Spleen (tissue), 11 donors: ENCODE data around the gene ING2. TPM values are rescaled to one million over a fixed set of nuclear protein-coding genes. Genes with fewer than 3 reads are reported as not detected.
A peak's percentile ranks its signal among the peaks of the same experiment; 100 is the strongest.

Experiments
- DNase-seq: peaks from one replicate; pipeline ENCODE4 v3.0.0-alpha.2; 2020
- H3K27ac ChIP-seq, 8 donors: fragments of 200-600 bp; sonication (generic) in 7 of 8; 1 replicate in 4 of 8; 2 replicates in 4 of 8; pipeline versions ENCODE4 v1.5.0 to v1.8.0; 2016 to 2021; ENCODE audit warnings: inconsistent platforms in 4 of 8, mild to moderate bottlenecking in 4 of 8, moderate library complexity in 1 of 8
- H3K27me3 ChIP-seq, 7 donors: fragments of 200-600 bp; sonication (generic) in 6 of 7; replicated peaks in 1 of 7; 1 replicate in 4 of 7; 2 replicates in 3 of 7; pipeline versions ENCODE4 v1.5.0 to v1.8.0; 2016 to 2021; ENCODE audit warnings: inconsistent platforms in 3 of 7, mild to moderate bottlenecking in 1 of 7
- H3K36me3 ChIP-seq, 6 donors: fragments of 200-600 bp; sonication (generic) in 5 of 6; 1 replicate in 4 of 6; 2 replicates in 2 of 6; pipeline versions ENCODE4 v1.5.0 to v1.8.0; 2016 to 2021; ENCODE audit warnings: inconsistent platforms in 2 of 6
- H3K4me1 ChIP-seq, 6 donors: fragments of 200-600 bp; sonication (generic) in 5 of 6; 1 replicate in 3 of 6; 2 replicates in 3 of 6; pipeline versions ENCODE4 v1.5.0 to v1.8.0; 2016 to 2021; ENCODE audit warnings: inconsistent platforms in 3 of 6
- H3K4me3 ChIP-seq, 8 donors: fragments of 200-600 bp; sonication (generic) in 7 of 8; 1 replicate in 4 of 8; 2 replicates in 4 of 8; pipeline versions ENCODE4 v1.5.0 to v1.8.0; 2016 to 2021; ENCODE audit warnings: inconsistent platforms in 4 of 8, mild to moderate bottlenecking in 4 of 8, moderate library complexity in 2 of 8
- H3K9me3 ChIP-seq, 8 donors: fragments of 200-600 bp; sonication (generic) in 7 of 8; 1 replicate in 4 of 8; 2 replicates in 4 of 8; pipeline versions ENCODE4 v1.5.0 to v1.8.0; 2016 to 2021; ENCODE audit warnings: inconsistent platforms in 4 of 8
- POLR2A ChIP-seq, 3 donors: fragments of 450-650 bp; IDR thresholded peaks; one replicate each; pipeline ENCODE4 v1.5.1; 2017; ENCODE audit warnings: antibody characterized with exemption in 3 of 3, mild to moderate bottlenecking in 1 of 3
- POLR2AphosphoS5 ChIP-seq, 3 donors: sonication (generic); formaldehyde crosslinking; IDR thresholded peaks; one replicate each; pipeline ENCODE4 v1.5.1; 2017; ENCODE audit warnings: antibody characterized with exemption in 3 of 3
- WGBS, 5 donors: extraction: QIAGEN DNeasy Blood & Tissue Kit in 3 of 5; methylation state at CpG; one replicate each; pipeline versions ENCODE4 v1.1.5 to v1.1.7; 2013 to 2018; 5-methylcytosine and 5-hydroxymethylcytosine counted together
- intact Hi-C: fragments of 100-400 bp; cut with DNase I; formaldehyde crosslinking; loops from one replicate; pipeline ENCODE4 v1.15.0; 2023; ENCODE audit warnings: low total_unique reads
- polyA plus RNA-seq, 3 donors: library from polyadenylated mRNA; stranded (reverse); fragments of 200-250 nt; gene quantifications; one replicate each; pipeline ENCODE4 v1.2.1, GENCODE V29; 2013
- total RNA-seq, 7 donors: library from RNA; depleted of rRNA in 3 of 7; stranded (reverse); fragments of >200 nt in 3 of 7; fragmentation: NEBNext Ultra II Directional in 4 of 7; extraction: Animal tissue kit (Norgen Biotek cat#: 25700) in 4 of 7; gene quantifications; one replicate each; pipeline versions ENCODE4 v1.1.0 to v1.2.1, GENCODE V29; 2016 to 2021
- TF ChIP-seq, protein P1 (sequence below), 11 experiments: fragments of 200-600 bp in 7 of 11; fragments of 450-650 bp in 4 of 11; sonication (generic) in 4 of 11; IDR thresholded peaks in 8 of 11; conservative IDR thresholded peaks in 3 of 11; 1 replicate in 7 of 11; 2 replicates in 4 of 11; pipeline versions ENCODE4 v1.4.0 to v1.8.0; 2016 to 2021; ENCODE audit warnings: antibody characterized with exemption in 11 of 11, inconsistent platforms in 4 of 11, mild to moderate bottlenecking in 1 of 11
- donor health status: healthy with polysubstance abuse.
- donor health status: DM: no; HTN: no; CAD: no; lungs with moderate emphysema.
- donor health status: DM: no; HTN: no; CAD: no.
- donor health status: Bipolar disorder and iron deficiency.
- donor health status: healthy.
- donor health status: DM: no; HTN: no; CAD: no.
- donor health status: DM: yes; HTN: yes; CAD: no.

Gene ING2
- total and polyA plus RNA-seq, 10 donors: 4.2 to 21.7 (median 10.0) TPM

GRCh38 chr4:183504064-183504929 lies 561 bp upstream of the ING2 start:
- peak overlapping the region; percentile 82 to 99 (median 94) for H3K4me3 ChIP-seq
- TF ChIP-seq, protein P1, sequence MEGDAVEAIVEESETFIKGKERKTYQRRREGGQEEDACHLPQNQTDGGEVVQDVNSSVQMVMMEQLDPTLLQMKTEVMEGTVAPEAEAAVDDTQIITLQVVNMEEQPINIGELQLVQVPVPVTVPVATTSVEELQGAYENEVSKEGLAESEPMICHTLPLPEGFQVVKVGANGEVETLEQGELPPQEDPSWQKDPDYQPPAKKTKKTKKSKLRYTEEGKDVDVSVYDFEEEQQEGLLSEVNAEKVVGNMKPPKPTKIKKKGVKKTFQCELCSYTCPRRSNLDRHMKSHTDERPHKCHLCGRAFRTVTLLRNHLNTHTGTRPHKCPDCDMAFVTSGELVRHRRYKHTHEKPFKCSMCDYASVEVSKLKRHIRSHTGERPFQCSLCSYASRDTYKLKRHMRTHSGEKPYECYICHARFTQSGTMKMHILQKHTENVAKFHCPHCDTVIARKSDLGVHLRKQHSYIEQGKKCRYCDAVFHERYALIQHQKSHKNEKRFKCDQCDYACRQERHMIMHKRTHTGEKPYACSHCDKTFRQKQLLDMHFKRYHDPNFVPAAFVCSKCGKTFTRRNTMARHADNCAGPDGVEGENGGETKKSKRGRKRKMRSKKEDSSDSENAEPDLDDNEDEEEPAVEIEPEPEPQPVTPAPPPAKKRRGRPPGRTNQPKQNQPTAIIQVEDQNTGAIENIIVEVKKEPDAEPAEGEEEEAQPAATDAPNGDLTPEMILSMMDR (IDR thresholded peaks at IDR 0.05 in 8 of 11, conservative IDR thresholded peaks at IDR 0.05 in 3 of 11): peak in 8 of 11 experiments; percentile 6 to 61 (median 34)
- peak in 1 of 3 donors; percentile 65 for TF ChIP-seq POLR2A (IDR thresholded peaks at IDR 0.05)
- TF ChIP-seq POLR2AphosphoS5 (IDR thresholded peaks at IDR 0.05): peak; percentile 77 to 93 (median 90)
- WGBS, 5 donors: 0 to 2% (median 1%) methylated on average over 31 to 106 of the region's 106 CpGs
- H3K27me3 ChIP-seq: no peaks in the 10 kb centered on the region
- no peaks in the 10 kb centered on the region for H3K9me3 ChIP-seq
- intact Hi-C loops: loop anchor here (10.0 kb wide), 2 partner anchors 59 to 151 kb away; partner anchors contain the start of genes CDKN2AIP, RWDD4 and TRAPPC11
- peak; percentile 100 for DNase-seq
- peaks cover 0 to 61% (median 26%) of the 10 kb centered on the region in 6 donors for H3K4me1 ChIP-seq
- no peaks in the 10 kb centered on the region for H3K36me3 ChIP-seq
- peak overlapping the region; percentile 94 to 99 (median 98) for H3K27ac ChIP-seq

- Histone ChIP-seq H3K27me3 (no peaks in the 10 kb centered on the region), H3K4me3 (peak overlapping the region; percentile 82 to 99 (median 94)), H3K9me3 (no peaks in the 10 kb centered on the region), H3K4me1 (peaks cover 0 to 52% (median 24%) of the 10 kb centered on the region in 6 donors), H3K27ac (peak overlapping the region; percentile 94 to 99 (median 98)), H3K36me3 (peaks cover 0 to 7% (median 3%) of the 10 kb centered on the region in 6 donors)
- DNase-seq: peak; percentile 97
- TF ChIP-seq, protein P1 (IDR thresholded peaks at IDR 0.05 in 8 of 11, conservative IDR thresholded peaks at IDR 0.05 in 3 of 11): peak in 4 of 11 experiments; percentile 3 to 22 (median 12)
- TF ChIP-seq POLR2AphosphoS5 (IDR thresholded peaks at IDR 0.05) (peak; percentile 89 to 91 (median 90)), POLR2A (IDR thresholded peaks at IDR 0.05) (no peak)
- intact Hi-C loops: loop anchor here (10.0 kb wide), 2 partner anchors 61 to 149 kb away; partner anchors contain the start of genes CDKN2AIP, RWDD4 and TRAPPC11
- WGBS, 5 donors: 0 to 1% (median 1%) methylated on average over 17 to 80 of the region's 80 CpGs
These were observed 942 bp downstream of the ING2 start for GRCh38 chr4:183505611-183506388.

DNA sequence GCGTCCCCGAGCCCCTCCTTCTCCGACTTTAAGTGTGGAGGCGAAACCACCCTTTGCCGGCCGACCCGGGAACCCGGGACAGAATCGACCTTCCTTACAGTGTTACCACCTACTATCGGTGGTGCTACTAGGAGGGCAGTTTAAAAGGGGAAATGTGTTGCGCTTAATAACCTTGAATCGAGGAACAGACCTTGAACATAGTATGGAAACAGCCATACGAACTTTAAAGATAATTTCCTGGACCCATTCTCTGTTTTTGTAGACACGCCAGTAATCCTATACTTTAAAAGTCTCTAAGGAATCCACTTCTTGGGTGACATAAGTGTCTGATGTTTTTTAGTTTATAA lies 1.5 kb downstream of the ING2 start:
- H3K27ac ChIP-seq: peak overlapping the region; percentile 94 to 99 (median 98)
- no peaks in the 10 kb centered on the region for H3K27me3 ChIP-seq
- H3K9me3 ChIP-seq: no peaks in the 10 kb centered on the region
- H3K36me3 ChIP-seq: peaks cover 0 to 13% (median 5%) of the 10 kb centered on the region in 6 donors
- intact Hi-C loops: loop anchor here (10.0 kb wide), 2 partner anchors 62 to 148 kb away; partner anchors contain the start of genes CDKN2AIP, RWDD4 and TRAPPC11
- H3K4me1 ChIP-seq: peaks cover 0 to 52% (median 24%) of the 10 kb centered on the region in 6 donors
- TF ChIP-seq POLR2A (IDR thresholded peaks at IDR 0.05): no peak
- no peak for TF ChIP-seq POLR2AphosphoS5 (IDR thresholded peaks at IDR 0.05)
- TF ChIP-seq, protein P1 (IDR thresholded peaks at IDR 0.05 in 8 of 11, conservative IDR thresholded peaks at IDR 0.05 in 3 of 11): no peak
- peak overlapping the region; percentile 82 to 99 (median 94) for H3K4me3 ChIP-seq
- DNase-seq: no peak
- WGBS, 5 donors: 0 to 2% (median 1%) methylated on average over 9 to 14 of the region's 14 CpGs
